A673 (cell line): Measurements from ENCODE around the gene MEN1.

ENCODE experiments used
- EZH2 ChIP-seq: fragments of 200-600 bp; sonication (generic); IDR thresholded peaks from 2 replicates; pipeline ENCODE4 v1.6.1; 2017; ENCODE audit warnings: borderline replicate concordance, low read depth, mild to moderate bottlenecking, mixed read lengths, antibody characterized with exemption, low read length; ENCODE audit not compliant: poor library complexity, severe bottlenecking
- TF ChIP-seq, protein P1 (sequence below): fragments of 300-800, 200-600 bp; sonication (generic); conservative IDR thresholded peaks from 2 replicates; pipeline ENCODE4 v1.5.1; 2017; ENCODE audit warnings: low read depth, mild to moderate bottlenecking, antibody characterized with exemption, low read length, moderate library complexity, mixed read lengths

DNA sequence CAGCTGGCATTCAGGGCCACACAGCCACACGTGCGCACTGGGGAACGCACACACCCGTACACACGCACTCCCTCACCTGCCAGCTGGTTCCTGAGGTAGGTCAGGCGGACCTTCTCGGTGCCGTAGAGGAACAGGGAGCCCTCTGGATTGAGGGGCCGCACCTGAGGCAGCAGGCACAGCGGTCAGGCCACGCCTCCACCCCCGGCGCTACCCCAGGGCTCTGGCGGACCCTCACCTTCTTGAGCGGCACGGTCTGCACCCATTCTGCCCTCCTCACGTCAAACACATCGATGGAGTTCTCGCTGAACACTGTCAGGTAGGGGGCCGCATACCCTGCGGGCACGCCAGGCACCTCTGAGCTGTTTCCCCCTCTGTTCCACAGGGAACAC, 17.1 kb upstream of the MEN1 start:
- TF ChIP-seq, protein P1, sequence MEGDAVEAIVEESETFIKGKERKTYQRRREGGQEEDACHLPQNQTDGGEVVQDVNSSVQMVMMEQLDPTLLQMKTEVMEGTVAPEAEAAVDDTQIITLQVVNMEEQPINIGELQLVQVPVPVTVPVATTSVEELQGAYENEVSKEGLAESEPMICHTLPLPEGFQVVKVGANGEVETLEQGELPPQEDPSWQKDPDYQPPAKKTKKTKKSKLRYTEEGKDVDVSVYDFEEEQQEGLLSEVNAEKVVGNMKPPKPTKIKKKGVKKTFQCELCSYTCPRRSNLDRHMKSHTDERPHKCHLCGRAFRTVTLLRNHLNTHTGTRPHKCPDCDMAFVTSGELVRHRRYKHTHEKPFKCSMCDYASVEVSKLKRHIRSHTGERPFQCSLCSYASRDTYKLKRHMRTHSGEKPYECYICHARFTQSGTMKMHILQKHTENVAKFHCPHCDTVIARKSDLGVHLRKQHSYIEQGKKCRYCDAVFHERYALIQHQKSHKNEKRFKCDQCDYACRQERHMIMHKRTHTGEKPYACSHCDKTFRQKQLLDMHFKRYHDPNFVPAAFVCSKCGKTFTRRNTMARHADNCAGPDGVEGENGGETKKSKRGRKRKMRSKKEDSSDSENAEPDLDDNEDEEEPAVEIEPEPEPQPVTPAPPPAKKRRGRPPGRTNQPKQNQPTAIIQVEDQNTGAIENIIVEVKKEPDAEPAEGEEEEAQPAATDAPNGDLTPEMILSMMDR = no peak
- no peak for TF ChIP-seq EZH2
